ENCODE results near the gene KDM3A. TPM values are rescaled to one million over a fixed set of nuclear protein-coding genes. Genes with fewer than 3 reads are reported as not detected.

Gene KDM3A
- total and polyA plus RNA-seq, 2 of the 8 experiments (the other 6 are each of a cell fraction or from before 2014, with no cell fraction given): 15.8 to 29.2 TPM

GRCh38 chr2:86471637-86472036 lies 30.5 kb downstream of the KDM3A start:
- H3K36me3 ChIP-seq (ENCODE audit: control insufficient read depth in 2 of 4, insufficient read depth in 4 of 4, low read length in 3 of 4): peaks cover 10 to 39% (median 31%) of the 10 kb centered on the region in 4 experiments
- H3K18ac ChIP-seq (ENCODE audit: extremely low read depth, low read length): no peak overlapping the region
- H3K9me3 ChIP-seq (ENCODE audit: insufficient read depth in 2 of 2, low read depth in 1 of 2, low read length in 1 of 2): no peaks in the 10 kb centered on the region
- peaks cover 0 to 3% of the 10 kb centered on the region in 2 experiments for H4K20me1 ChIP-seq (replicated peaks in 1 of 2; ENCODE audit: control insufficient read depth in 1 of 2, insufficient read depth in 2 of 2, low read length in 2 of 2)
- ChIA-PET CTCF (ENCODE audit: partially characterized antibody) (no interaction called here), POLR2A (ENCODE audit: partially characterized antibody) (no interaction called here)
- H2BK5ac ChIP-seq (ENCODE audit: low read depth, low read length): no peak overlapping the region
- no peak overlapping the region for H2BK20ac ChIP-seq (ENCODE audit: low read length)
- H4K8ac ChIP-seq (ENCODE audit: extremely low read depth, insufficient read depth, low read length): no peak overlapping the region
- H2BK120ac ChIP-seq (replicated peaks; ENCODE audit: low read depth, low read length): no peak overlapping the region
- no peak overlapping the region for H3K14ac ChIP-seq (ENCODE audit: insufficient read length)
- no peak for FAIRE-seq
- H3K27ac ChIP-seq (ENCODE audit: low read depth, low read length): no peak overlapping the region
- 87% methylated on average over 6 of the region's 6 CpGs; no CpG with 5 or more reads in 1 of the 2 experiments for WGBS, 2 experiments (ENCODE audit: extremely low coverage in 1 of 2, insufficient coverage in 1 of 2, insufficient read length in 1 of 2, insufficient replicate concordance in 2 of 2, low coverage in 1 of 2, low lambda C conversion rate in 2 of 2, missing lambda C conversion rate in 1 of 2)
- DNase-seq (ENCODE audit: low read depth in 1 of 2, low spot score in 2 of 2): no peak
- H2BK15ac ChIP-seq (ENCODE audit: low read length): no peak overlapping the region
- no peak overlapping the region for H3K56ac ChIP-seq (replicated peaks; ENCODE audit: insufficient read length, low read depth, low read length)
- no peak overlapping the region for H2AK5ac ChIP-seq (ENCODE audit: low read depth, low read length)
- no peaks in the 10 kb centered on the region for H3K79me1 ChIP-seq (ENCODE audit: low read depth, low read length)
- H3K79me2 ChIP-seq (ENCODE audit: control insufficient read depth in 1 of 2, insufficient read depth in 2 of 2, low read length in 2 of 2): no peaks in the 10 kb centered on the region
- H2BK12ac ChIP-seq (ENCODE audit: low read depth, low read length): no peak overlapping the region
- no peak overlapping the region for H3K4ac ChIP-seq (replicated peaks; ENCODE audit: insufficient read length, low read depth, low read length)
- H3K4me3 ChIP-seq (ENCODE audit: extremely low read depth in 1 of 4, insufficient read depth in 2 of 4, low read depth in 3 of 4, low read length in 4 of 4): no peak overlapping the region
- TF ChIP-seq CEBPB (IDR thresholded peaks at IDR 0.05; ENCODE audit: low read depth, low read length): no peak
- TF ChIP-seq POLR2A (IDR thresholded peaks at IDR 0.05; ENCODE audit: control extremely low read depth in 1 of 2, low read depth in 2 of 2, low read length in 2 of 2): no peak
- no peak for TF ChIP-seq SAP30 (IDR thresholded peaks at IDR 0.05; ENCODE audit: insufficient read depth, insufficient replicate concordance, low read length)
- TF ChIP-seq SP2 (IDR thresholded peaks at IDR 0.05; ENCODE audit: low read length): no peak
- no peak for TF ChIP-seq PHF8 (conservative IDR thresholded peaks at IDR 0.05; ENCODE audit: low read depth, low read length)
- no peak overlapping the region for H3K4me2 ChIP-seq (ENCODE audit: insufficient read depth in 1 of 2, low read depth in 2 of 2, low read length in 2 of 2)
- H3K23me2 ChIP-seq (ENCODE audit: low read depth, low read length): no peaks in the 10 kb centered on the region
- H3K9ac ChIP-seq (replicated peaks in 1 of 4; ENCODE audit: extremely low read depth in 1 of 4, low read depth in 3 of 4, low read length in 3 of 4): no peak overlapping the region
- no peak overlapping the region for H4K91ac ChIP-seq (replicated peaks; ENCODE audit: insufficient read length, low read length)
- H3K23ac ChIP-seq (ENCODE audit: insufficient read length): no peak overlapping the region
- H3K4me1 ChIP-seq (replicated peaks in 1 of 4; ENCODE audit: control insufficient read depth in 3 of 4, insufficient read depth in 4 of 4, low read length in 3 of 4): no peaks in the 10 kb centered on the region
- peaks cover 0 to 1% (median 0%) of the 10 kb centered on the region in 4 experiments; a peak in 1 of 7 replicates for H3K27me3 ChIP-seq (replicated peaks in 1 of 4; ENCODE audit: control insufficient read depth in 3 of 4, extremely low read depth in 1 of 4, insufficient read depth in 3 of 4, low read length in 3 of 4)
- H4K5ac ChIP-seq (ENCODE audit: insufficient read length, low read depth, low read length): no peak overlapping the region
- H2AFZ ChIP-seq (ENCODE audit: low read length): no peak overlapping the region
